ENCODE measurements around the gene HRG. TPM values are rescaled to one million over a fixed set of nuclear protein-coding genes. Genes with fewer than 3 reads are reported as not detected.
"Not testable (repeated sequence)": the region's sequence is repeated elsewhere in the genome, so short reads cannot be mapped to it uniquely, and the experiment has no call there.

The HRG gene
- polyA plus RNA-seq, 1 of the 3 experiments (the other 2 are of a cell fraction) = not detected

GRCh38 chr3:186687120-186687651 is 21.4 kb downstream of the HRG start:
- no peak overlapping the region for H2AFZ ChIP-seq (ENCODE audit: low read depth)
- TF ChIP-seq RAD21 (IDR thresholded peaks at IDR 0.05; ENCODE audit: low read length) = no peak
- DNase-seq = no peak
- no peaks in the 10 kb centered on the region for H3K79me2 ChIP-seq (ENCODE audit: insufficient read depth)
- H3K9ac ChIP-seq = no peak overlapping the region
- no peaks in the 10 kb centered on the region for H3K9me3 ChIP-seq
- no peaks in the 10 kb centered on the region for H3K4me1 ChIP-seq (ENCODE audit: control insufficient read depth in 1 of 2, insufficient read depth in 2 of 2, low read depth in 1 of 2, low read length in 1 of 2)
- no peaks in the 10 kb centered on the region for H3K36me3 ChIP-seq (replicated peaks in 1 of 2; ENCODE audit: control insufficient read depth in 1 of 2, insufficient read depth in 2 of 2, low read length in 1 of 2)
- H3K27ac ChIP-seq (ENCODE audit: low read depth in 2 of 2, low read length in 1 of 2) = no peak overlapping the region
- 34% methylated on average over 12 of the region's 12 CpGs for WGBS (ENCODE audit: low lambda C conversion rate)
- H3F3A ChIP-seq (replicated peaks; ENCODE audit: insufficient read depth) = no peaks in the 10 kb centered on the region
- H3K27me3 ChIP-seq (ENCODE audit: insufficient read depth) = no peaks in the 10 kb centered on the region; the same call in 1 of the 2 replicates
- no peak overlapping the region for H3K4me2 ChIP-seq
- ChIA-PET POLR2A (no interaction called here), CTCF (no interaction called here)
- no peaks in the 10 kb centered on the region for H3K9me2 ChIP-seq
- no peak overlapping the region for H3K4me3 ChIP-seq (ENCODE audit: low read depth in 2 of 2, low read length in 1 of 2)
- H4K20me1 ChIP-seq (ENCODE audit: insufficient read depth) = no peaks in the 10 kb centered on the region

DNA sequence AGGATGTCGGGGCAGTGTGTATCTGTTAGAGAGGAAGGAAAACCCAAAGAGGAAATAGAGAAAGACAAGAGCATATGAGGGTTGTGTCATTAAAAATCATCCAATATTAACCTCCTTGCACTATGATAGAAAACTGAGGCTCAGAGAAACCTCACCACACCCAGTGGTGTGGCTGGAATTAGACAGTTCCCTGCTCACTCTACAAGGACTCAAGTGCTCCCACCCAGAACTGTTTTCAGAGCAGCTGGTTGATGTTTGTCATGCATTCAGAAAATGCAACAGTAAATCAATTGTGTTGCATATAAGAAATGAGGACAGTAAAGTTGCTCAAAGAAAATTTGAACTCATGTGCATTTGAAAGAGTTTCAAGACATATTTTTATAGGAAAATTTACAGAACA is 24.5 kb downstream of the HRG start:
- 16% methylated on average over 1 of the region's 1 CpG for WGBS (ENCODE audit: low lambda C conversion rate)

DNA sequence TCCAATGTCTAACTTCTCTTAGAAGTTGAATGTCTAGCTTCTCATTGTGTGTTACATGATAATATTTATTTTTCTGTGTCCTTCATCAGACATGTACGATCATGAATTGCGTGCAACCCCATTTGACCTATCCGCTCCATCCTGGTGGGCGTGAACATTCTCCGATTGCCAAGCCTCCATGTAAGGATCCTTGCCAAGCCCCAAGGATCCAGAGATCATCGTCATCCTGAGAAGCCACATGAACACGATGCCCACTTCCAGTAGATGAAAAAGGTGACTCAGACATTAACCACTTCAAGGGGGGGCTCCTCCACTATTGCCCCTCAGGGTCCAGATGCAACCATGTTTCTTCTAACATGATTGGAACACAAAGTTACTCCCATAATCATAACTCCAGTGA is 25.9 kb downstream of the HRG start:
- Histone ChIP-seq H3K4me1 (ENCODE audit: control insufficient read depth in 1 of 2, insufficient read depth in 2 of 2, low read depth in 1 of 2, low read length in 1 of 2) (no peaks in the 10 kb centered on the region; a peak in 1 of 4 replicates), H3K9ac (no peak overlapping the region), H3K36me3 (replicated peaks in 1 of 2; ENCODE audit: control insufficient read depth in 1 of 2, insufficient read depth in 2 of 2, low read length in 1 of 2) (no peaks in the 10 kb centered on the region), H3K4me3 (ENCODE audit: low read depth in 2 of 2, low read length in 1 of 2) (no peak overlapping the region), H3K27me3 (ENCODE audit: insufficient read depth) (no peaks in the 10 kb centered on the region; the same call in 1 of the 2 replicates), H4K20me1 (ENCODE audit: insufficient read depth) (no peaks in the 10 kb centered on the region), H3K9me2 (no peaks in the 10 kb centered on the region), H3K27ac (ENCODE audit: low read depth in 2 of 2, low read length in 1 of 2) (no peak overlapping the region), H2AFZ (ENCODE audit: low read depth) (no peak overlapping the region), H3K79me2 (ENCODE audit: insufficient read depth) (no peaks in the 10 kb centered on the region), H3K4me2 (no peak overlapping the region), H3K9me3 (no peaks in the 10 kb centered on the region), H3F3A (replicated peaks; ENCODE audit: insufficient read depth) (no peaks in the 10 kb centered on the region)
- CTCF ChIA-PET = interaction anchor here (1.2 kb wide), 1 partner anchor 12 kb away, joined by 3 read pairs; no protein-coding TSS in a partner anchor
- POLR2A ChIA-PET = no interaction called here
- no peak for TF ChIP-seq SIN3A (IDR thresholded peaks at IDR 0.05; ENCODE audit: borderline replicate concordance, low read depth, low read length)
- WGBS (ENCODE audit: low lambda C conversion rate) = 41% methylated on average over 7 of the region's 7 CpGs
- DNase-seq = no peak

More for the DNA sequence above, 24.5 kb downstream of the HRG start:
- H3K9ac ChIP-seq; H3K4me3 ChIP-seq (ENCODE audit: low read depth in 2 of 2, low read length in 1 of 2); H3K27ac ChIP-seq (ENCODE audit: low read depth in 2 of 2, low read length in 1 of 2); DNase-seq; H3K4me1 ChIP-seq (ENCODE audit: control insufficient read depth in 1 of 2, insufficient read depth in 2 of 2, low read depth in 1 of 2, low read length in 1 of 2); H3K9me2 ChIP-seq; H2AFZ ChIP-seq (ENCODE audit: low read depth); CTCF ChIA-PET; H3K36me3 ChIP-seq (replicated peaks in 1 of 2; ENCODE audit: control insufficient read depth in 1 of 2, insufficient read depth in 2 of 2, low read length in 1 of 2); H3K27me3 ChIP-seq (ENCODE audit: insufficient read depth); H3K79me2 ChIP-seq (ENCODE audit: insufficient read depth); POLR2A ChIA-PET; H3F3A ChIP-seq (replicated peaks; ENCODE audit: insufficient read depth); H3K4me2 ChIP-seq; H3K9me3 ChIP-seq; H4K20me1 ChIP-seq (ENCODE audit: insufficient read depth): not testable (repeated sequence)

DNA sequence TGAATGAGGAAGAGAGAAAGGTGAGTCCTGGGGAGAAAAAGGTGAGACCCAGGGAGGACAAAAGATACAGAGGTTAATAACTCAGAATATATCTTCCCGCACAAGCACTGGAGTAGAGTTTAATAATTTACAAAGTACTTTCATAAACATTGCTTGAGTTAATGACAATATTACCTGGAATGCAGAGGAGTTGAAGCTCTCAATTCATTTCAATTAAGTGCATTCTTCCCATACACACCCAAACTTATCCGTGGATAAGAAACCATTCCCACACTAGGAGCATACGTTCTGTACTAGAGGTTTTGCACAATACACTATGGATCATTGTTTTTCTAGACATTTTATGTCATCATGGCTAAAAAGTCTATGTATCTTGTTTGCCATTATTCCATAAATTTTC is 28.0 kb downstream of the HRG start:
- no peaks in the 10 kb centered on the region for H3K36me3 ChIP-seq (replicated peaks in 1 of 2; ENCODE audit: control insufficient read depth in 1 of 2, insufficient read depth in 2 of 2, low read length in 1 of 2)
- H3K27me3 ChIP-seq (ENCODE audit: insufficient read depth) = no peaks in the 10 kb centered on the region; the same call in 1 of the 2 replicates
- H4K20me1 ChIP-seq (ENCODE audit: insufficient read depth) = no peaks in the 10 kb centered on the region
- H3F3A ChIP-seq (replicated peaks; ENCODE audit: insufficient read depth) = no peaks in the 10 kb centered on the region
- no peaks in the 10 kb centered on the region for H3K9me2 ChIP-seq
- WGBS (ENCODE audit: low lambda C conversion rate) = 53% methylated on average over 3 of the region's 3 CpGs
- H2AFZ ChIP-seq (ENCODE audit: low read depth) = no peak overlapping the region
- no peaks in the 10 kb centered on the region; a peak in 1 of 4 replicates for H3K4me1 ChIP-seq (ENCODE audit: control insufficient read depth in 1 of 2, insufficient read depth in 2 of 2, low read depth in 1 of 2, low read length in 1 of 2)
- ChIA-PET POLR2A (no interaction called here), CTCF (interaction anchor here (0.8 to 0.9 kb wide), 2 partner anchors 78 to 435 kb away, joined by 3 read pairs; no protein-coding TSS in a partner anchor)
- no peak overlapping the region for H3K9ac ChIP-seq
- no peak for DNase-seq
- H3K27ac ChIP-seq (ENCODE audit: low read depth in 2 of 2, low read length in 1 of 2) = no peak overlapping the region
- no peak overlapping the region for H3K4me2 ChIP-seq
- H3K4me3 ChIP-seq (ENCODE audit: low read depth in 2 of 2, low read length in 1 of 2) = no peak overlapping the region
- no peaks in the 10 kb centered on the region for H3K9me3 ChIP-seq
- no peaks in the 10 kb centered on the region for H3K79me2 ChIP-seq (ENCODE audit: insufficient read depth)
- TF ChIP-seq ELF1 (IDR thresholded peaks at IDR 0.05) = no peak
- TF ChIP-seq EZH2phosphoT487 (IDR thresholded peaks at IDR 0.05; ENCODE audit: borderline replicate concordance, low read depth) = no peak
- TF ChIP-seq SMC3 (IDR thresholded peaks at IDR 0.05; ENCODE audit: low read depth, low read length) = no peak
- no peak for TF ChIP-seq RFX5 (IDR thresholded peaks at IDR 0.05; ENCODE audit: low read length)
- TF ChIP-seq, protein P1, sequence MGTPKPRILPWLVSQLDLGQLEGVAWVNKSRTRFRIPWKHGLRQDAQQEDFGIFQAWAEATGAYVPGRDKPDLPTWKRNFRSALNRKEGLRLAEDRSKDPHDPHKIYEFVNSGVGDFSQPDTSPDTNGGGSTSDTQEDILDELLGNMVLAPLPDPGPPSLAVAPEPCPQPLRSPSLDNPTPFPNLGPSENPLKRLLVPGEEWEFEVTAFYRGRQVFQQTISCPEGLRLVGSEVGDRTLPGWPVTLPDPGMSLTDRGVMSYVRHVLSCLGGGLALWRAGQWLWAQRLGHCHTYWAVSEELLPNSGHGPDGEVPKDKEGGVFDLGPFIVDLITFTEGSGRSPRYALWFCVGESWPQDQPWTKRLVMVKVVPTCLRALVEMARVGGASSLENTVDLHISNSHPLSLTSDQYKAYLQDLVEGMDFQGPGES (IDR thresholded peaks at IDR 0.05; ENCODE audit: low read depth, low read length) = no peak
- TF ChIP-seq TCF12 (IDR thresholded peaks at IDR 0.05) = no peak
- no peak for TF ChIP-seq FOXM1 (IDR thresholded peaks at IDR 0.05; ENCODE audit: low read depth)
- TF ChIP-seq ZBTB33 (IDR thresholded peaks at IDR 0.05; ENCODE audit: borderline replicate concordance, low read depth) = no peak
- no peak for TF ChIP-seq FOSL2 (IDR thresholded peaks at IDR 0.05; ENCODE audit: borderline replicate concordance, low read depth)
- no peak for TF ChIP-seq CHD2 (IDR thresholded peaks at IDR 0.05; ENCODE audit: low read length, partially characterized antibody)
- no peak for TF ChIP-seq EP300 (IDR thresholded peaks at IDR 0.05; ENCODE audit: borderline replicate concordance in 1 of 2, low read depth in 1 of 2, low read length in 1 of 2)

Data from SK-N-SH (cell line).